Measurements from ENCODE around the gene AOPEP. TPM values are rescaled to one million over a fixed set of nuclear protein-coding genes. Genes with fewer than 3 reads are reported as not detected.

The AOPEP gene
- total RNA-seq, 2 experiments from 2014 or later: 13.5 to 17.0 TPM

DNA sequence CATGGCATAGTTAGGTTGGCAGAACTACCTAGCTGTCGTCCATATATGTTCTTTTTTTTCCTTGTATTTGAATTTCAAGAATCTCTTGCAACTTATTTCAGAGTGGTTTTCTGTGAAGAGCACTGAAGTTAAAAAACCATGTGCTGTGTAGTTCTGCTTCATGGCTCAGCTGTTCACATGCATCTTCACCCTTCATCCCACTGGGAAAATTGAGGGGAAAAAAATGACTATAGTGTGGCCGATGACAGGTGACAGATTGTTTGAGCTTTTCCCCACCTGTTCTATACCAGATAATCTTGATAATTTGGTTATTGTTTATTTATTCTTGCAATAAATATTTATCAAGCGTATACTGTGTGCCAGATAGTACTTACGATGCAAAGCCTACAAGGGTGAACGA, 77.8 kb downstream of the AOPEP start:
- no peak overlapping the region for H3K27ac Mint-ChIP-seq
- no peak overlapping the region for H3K4me3 Mint-ChIP-seq
- ChIA-PET CTCF (interaction anchor here (1.8 to 1.9 kb wide), 2 partner anchors 9 to 22 kb away, joined by 5 to 7 read pairs; no protein-coding TSS in a partner anchor), POLR2A (interaction anchor here (0.6 to 1.8 kb wide), 3 partner anchors 67 to 98 kb away, joined by 3 to 4 read pairs (median 4); no protein-coding TSS in a partner anchor)
- H3K4me1 Mint-ChIP-seq: peaks cover 32% of the 10 kb centered on the region
- H3K27me3 Mint-ChIP-seq: no peaks in the 10 kb centered on the region
- DNase-seq: no peak
- H3K36me3 Mint-ChIP-seq (ENCODE audit: low read depth): peaks cover 48% of the 10 kb centered on the region
- no peaks in the 10 kb centered on the region for H3K9me3 Mint-ChIP-seq

DNA sequence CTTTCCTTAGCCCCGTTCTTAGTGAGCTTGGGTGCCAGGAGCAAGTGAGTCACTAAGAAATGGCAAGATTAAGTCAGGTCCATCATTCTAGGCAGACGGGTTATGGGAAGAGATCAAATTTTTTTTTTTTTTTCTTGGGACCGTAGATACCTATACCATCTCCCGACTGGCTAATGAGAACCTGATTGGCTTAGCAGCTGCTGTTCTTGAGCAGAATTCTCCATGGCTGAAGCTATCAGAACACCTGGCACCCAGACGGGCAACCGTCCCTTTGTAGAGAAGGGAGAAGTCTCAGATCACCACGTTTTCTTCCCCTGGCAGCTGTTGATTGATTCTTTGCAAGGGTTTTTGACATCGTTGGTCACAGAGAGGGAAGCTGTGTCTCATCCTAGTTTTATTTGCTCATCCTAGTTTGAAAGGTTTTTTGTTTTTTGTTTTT, 78.6 kb downstream of the AOPEP start:
- ChIA-PET CTCF (interaction anchor here (0.7 to 1.9 kb wide), 4 partner anchors 8 to 55 kb away, joined by 3 to 7 read pairs (median 4); no protein-coding TSS in a partner anchor), POLR2A (interaction anchor here (0.6 to 1.3 kb wide), 3 partner anchors 56 to 97 kb away, joined by 3 to 4 read pairs (median 3); no protein-coding TSS in a partner anchor)
- DNase-seq: no peak
- Mint-ChIP-seq H3K27ac (no peak overlapping the region), H3K9me3 (no peaks in the 10 kb centered on the region), H3K27me3 (no peaks in the 10 kb centered on the region), H3K4me1 (peaks cover 32% of the 10 kb centered on the region), H3K36me3 (ENCODE audit: low read depth) (peaks cover 47% of the 10 kb centered on the region), H3K4me3 (no peak overlapping the region)

DNA sequence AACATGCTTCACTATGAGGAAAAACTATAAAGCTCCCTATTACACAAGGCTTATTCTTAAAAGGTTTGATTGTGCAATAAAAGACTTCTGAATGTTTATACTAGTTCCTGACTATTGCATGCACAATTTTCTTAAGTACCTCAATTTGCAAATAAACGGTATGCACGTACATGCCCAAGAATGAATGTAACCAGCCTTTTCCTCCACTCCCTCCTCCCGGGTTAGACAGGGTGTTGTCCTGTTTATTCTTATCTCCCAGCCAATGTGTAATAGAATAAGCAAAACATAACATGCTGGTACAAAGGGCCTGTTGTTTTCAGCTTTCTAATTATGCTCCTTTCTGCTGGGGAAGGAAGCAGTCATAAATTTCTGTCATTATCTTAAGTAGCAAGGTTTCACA, 79.1 kb downstream of the AOPEP start:
- no peaks in the 10 kb centered on the region for H3K27me3 Mint-ChIP-seq
- POLR2A ChIA-PET: interaction anchor here (1.3 kb wide), 1 partner anchor 55 kb away, joined by 3 read pairs; no protein-coding TSS in a partner anchor
- H3K4me3 Mint-ChIP-seq: no peak overlapping the region
- CTCF ChIA-PET: interaction anchor here (0.7 to 1.4 kb wide), 2 partner anchors 15 to 55 kb away, joined by 3 to 4 read pairs; no protein-coding TSS in a partner anchor
- H3K4me1 Mint-ChIP-seq: peaks cover 32% of the 10 kb centered on the region
- no peak for DNase-seq
- H3K27ac Mint-ChIP-seq: no peak overlapping the region
- peaks cover 42% of the 10 kb centered on the region for H3K36me3 Mint-ChIP-seq (ENCODE audit: low read depth)
- H3K9me3 Mint-ChIP-seq: no peaks in the 10 kb centered on the region

DNA sequence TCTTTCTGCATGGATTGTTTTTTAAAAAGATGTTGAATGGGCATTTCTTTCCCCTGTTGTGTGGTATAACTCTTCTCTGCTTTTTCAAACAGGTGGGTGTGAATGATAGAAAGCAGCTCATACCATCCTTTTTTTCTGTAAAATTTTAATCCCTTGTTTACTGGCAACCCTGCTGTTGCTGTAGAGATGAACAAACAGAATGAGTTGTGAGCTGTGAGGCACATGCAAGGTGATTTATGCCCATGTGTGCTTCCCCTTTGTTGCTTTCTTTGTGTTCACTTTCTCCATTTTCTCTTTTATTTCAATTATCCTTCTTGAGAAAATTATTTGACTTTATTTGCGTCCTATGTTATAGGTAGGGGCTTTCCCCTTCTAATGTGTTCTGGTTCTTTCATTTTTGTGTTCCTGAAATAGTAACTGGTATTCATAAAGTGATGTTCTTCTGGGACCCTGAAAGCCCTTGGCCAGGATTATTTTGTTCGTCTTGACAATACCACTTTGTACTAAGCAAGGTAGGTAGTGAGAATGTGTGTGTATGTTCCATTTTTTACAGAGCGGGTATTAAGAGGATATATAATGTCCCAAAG, 79.9 kb downstream of the AOPEP start:
- CTCF ChIA-PET: interaction anchor here (1.4 kb wide), 1 partner anchor 16 kb away, joined by 4 read pairs; no protein-coding TSS in a partner anchor
- H3K36me3 Mint-ChIP-seq (ENCODE audit: low read depth): peaks cover 34% of the 10 kb centered on the region
- no peaks in the 10 kb centered on the region for H3K9me3 Mint-ChIP-seq
- H3K4me1 Mint-ChIP-seq: peaks cover 32% of the 10 kb centered on the region
- no peaks in the 10 kb centered on the region for H3K27me3 Mint-ChIP-seq
- POLR2A ChIA-PET: no interaction called here
- H3K4me3 Mint-ChIP-seq: no peak overlapping the region
- DNase-seq: no peak
- H3K27ac Mint-ChIP-seq: no peak overlapping the region

DNA sequence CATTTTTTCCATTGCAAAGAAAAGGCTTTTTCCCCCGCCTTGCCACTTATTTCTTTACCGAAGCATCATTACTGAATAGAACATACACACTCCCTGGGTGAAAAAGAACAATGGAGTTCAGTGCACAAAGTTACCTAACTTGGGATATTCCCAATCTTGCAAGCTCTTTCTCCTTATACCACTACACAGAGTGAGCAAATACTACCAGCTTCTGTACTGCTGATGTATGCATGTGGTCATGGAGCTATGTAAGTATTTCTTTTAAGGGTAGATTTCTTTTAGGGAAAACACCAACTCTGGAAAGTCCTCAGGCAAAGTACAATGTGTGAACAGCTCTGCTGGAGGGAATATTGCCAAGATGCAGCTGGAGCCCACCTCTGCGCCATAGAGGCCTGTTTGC, 81.1 kb downstream of the AOPEP start:
- H3K9me3 Mint-ChIP-seq: no peaks in the 10 kb centered on the region
- POLR2A ChIA-PET: no interaction called here
- peaks cover 26% of the 10 kb centered on the region for H3K36me3 Mint-ChIP-seq (ENCODE audit: low read depth)
- no peaks in the 10 kb centered on the region for H3K27me3 Mint-ChIP-seq
- CTCF ChIA-PET: no interaction called here
- H3K4me1 Mint-ChIP-seq: peaks cover 24% of the 10 kb centered on the region
- no peak overlapping the region for H3K4me3 Mint-ChIP-seq
- DNase-seq: no peak
- H3K27ac Mint-ChIP-seq: no peak overlapping the region

DNA sequence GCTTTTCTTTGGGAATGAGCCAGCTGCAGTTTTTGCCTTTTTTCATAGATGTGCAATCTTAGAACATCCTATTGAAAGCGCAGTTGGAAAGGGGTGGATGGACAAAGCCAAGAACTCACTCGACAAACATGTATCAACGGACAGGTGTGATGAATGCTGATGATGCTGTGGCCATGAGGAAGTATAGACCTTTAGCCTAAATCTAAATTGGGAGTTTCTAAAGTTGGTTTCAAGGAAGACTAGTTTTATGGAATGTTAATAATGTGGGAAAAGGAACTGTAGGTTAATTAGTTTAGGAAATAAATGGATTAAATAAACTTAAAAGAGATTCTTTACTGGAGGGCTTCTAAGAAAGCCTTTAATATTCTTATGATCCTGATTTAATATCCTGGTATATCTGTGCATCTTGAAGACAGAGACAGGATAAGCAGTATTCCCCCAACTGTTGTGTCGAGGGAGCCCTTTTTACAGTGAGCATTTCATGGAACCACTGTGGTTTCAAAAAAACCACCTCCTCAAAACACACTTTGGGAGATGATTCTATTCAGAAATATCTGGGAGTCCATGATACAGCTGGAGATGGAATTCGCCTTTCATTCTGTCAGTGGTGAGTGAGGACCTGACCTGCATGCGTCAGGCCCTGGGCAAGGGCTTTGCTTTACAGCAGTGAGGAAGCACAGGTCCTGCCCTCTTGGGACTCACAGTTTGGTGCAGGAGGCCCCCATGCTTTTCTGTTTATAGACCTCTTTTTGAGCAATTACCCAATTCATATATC, 82.6 kb downstream of the AOPEP start:
- ChIA-PET POLR2A (no interaction called here), CTCF (interaction anchor here (0.5 kb wide), 1 partner anchor 117 kb away, joined by 4 read pairs; no protein-coding TSS in a partner anchor)
- Mint-ChIP-seq H3K4me3 (no peak overlapping the region), H3K27me3 (no peaks in the 10 kb centered on the region), H3K36me3 (ENCODE audit: low read depth) (peaks cover 22% of the 10 kb centered on the region), H3K27ac (no peak overlapping the region), H3K4me1 (peaks cover 10% of the 10 kb centered on the region), H3K9me3 (no peaks in the 10 kb centered on the region)
- no peak for DNase-seq

DNA sequence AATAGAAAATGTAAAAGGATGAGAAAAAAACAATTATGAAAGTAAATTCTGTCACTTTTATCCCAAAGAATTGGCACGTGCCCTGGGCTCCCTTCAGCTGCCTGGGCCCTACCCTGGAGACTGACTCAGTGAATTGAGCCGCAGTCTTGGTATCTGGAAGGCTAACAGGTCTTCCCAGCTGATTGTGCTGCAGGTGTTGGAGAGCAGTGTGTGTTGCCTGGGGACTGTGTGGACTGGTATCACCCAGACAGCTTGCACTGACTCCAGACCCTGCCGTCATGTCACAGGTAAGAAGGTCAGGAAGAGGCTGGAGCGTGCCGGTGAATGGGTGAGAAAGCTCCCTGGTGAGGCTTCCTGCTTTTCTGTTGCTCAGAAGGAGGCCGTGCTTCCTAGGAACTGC, 83.3 kb downstream of the AOPEP start:
- no peaks in the 10 kb centered on the region for H3K9me3 Mint-ChIP-seq
- POLR2A ChIA-PET: no interaction called here
- H3K36me3 Mint-ChIP-seq (ENCODE audit: low read depth): peaks cover 22% of the 10 kb centered on the region
- CTCF ChIA-PET: interaction anchor here (0.5 kb wide), 1 partner anchor 118 kb away, joined by 4 read pairs; no protein-coding TSS in a partner anchor
- H3K4me3 Mint-ChIP-seq: no peak overlapping the region
- no peak for DNase-seq
- H3K27me3 Mint-ChIP-seq: no peaks in the 10 kb centered on the region
- H3K4me1 Mint-ChIP-seq: peaks cover 8% of the 10 kb centered on the region
- no peak overlapping the region for H3K27ac Mint-ChIP-seq

DNA sequence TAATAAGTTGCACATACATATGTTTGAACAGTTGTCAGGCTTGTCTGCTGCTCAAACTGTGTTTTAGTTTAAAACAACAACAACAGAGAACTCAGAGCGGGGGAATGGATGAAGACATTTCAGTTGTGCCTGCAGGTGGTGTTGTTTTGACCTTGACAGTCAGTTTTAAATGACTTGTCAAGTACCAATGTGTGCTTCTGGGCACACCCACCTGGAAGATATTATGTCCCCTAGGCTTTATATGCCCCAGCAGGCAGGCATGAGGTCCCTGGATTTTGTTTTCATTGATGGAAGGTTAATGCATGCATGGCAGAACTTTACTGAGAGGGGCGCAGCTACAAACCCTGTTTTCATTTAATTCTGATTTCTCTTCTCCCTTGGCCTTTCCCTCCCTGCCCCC, 84.6 kb downstream of the AOPEP start:
- Mint-ChIP-seq H3K27ac (no peak overlapping the region), H3K36me3 (ENCODE audit: low read depth) (peaks cover 22% of the 10 kb centered on the region), H3K4me3 (no peak overlapping the region), H3K27me3 (no peaks in the 10 kb centered on the region), H3K4me1 (peaks cover 3% of the 10 kb centered on the region), H3K9me3 (no peaks in the 10 kb centered on the region)
- CTCF ChIA-PET: no interaction called here
- DNase-seq: no peak
- POLR2A ChIA-PET: no interaction called here

DNA sequence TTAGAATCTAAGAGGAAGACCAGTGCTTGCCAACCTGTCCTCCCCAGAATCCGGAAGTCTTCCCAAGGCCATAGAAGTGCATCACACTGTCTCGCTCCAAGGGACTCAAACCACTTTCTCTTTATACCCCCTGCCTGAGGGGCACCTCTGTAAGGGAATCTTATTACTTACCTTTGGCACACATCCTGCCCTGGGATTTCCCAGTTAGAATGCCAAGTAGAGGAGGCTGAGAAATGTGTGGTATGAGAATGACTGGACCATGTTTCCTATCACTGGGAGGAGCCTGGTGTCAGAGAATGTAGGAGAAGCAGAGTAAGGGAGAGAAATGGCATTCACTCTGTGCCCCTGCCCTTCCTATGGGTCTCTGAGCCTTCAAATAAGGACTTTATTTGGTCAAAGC, 85.8 kb downstream of the AOPEP start:
- H3K27me3 Mint-ChIP-seq: no peaks in the 10 kb centered on the region
- no peak overlapping the region for H3K4me3 Mint-ChIP-seq
- H3K9me3 Mint-ChIP-seq: no peaks in the 10 kb centered on the region
- POLR2A ChIA-PET: no interaction called here
- peaks cover 11% of the 10 kb centered on the region for H3K36me3 Mint-ChIP-seq (ENCODE audit: low read depth)
- CTCF ChIA-PET: interaction anchor here (1.1 kb wide), 1 partner anchor 8 kb away, joined by 5 read pairs; no protein-coding TSS in a partner anchor
- no peak overlapping the region for H3K27ac Mint-ChIP-seq
- H3K4me1 Mint-ChIP-seq: no peaks in the 10 kb centered on the region
- DNase-seq: no peak

DNA sequence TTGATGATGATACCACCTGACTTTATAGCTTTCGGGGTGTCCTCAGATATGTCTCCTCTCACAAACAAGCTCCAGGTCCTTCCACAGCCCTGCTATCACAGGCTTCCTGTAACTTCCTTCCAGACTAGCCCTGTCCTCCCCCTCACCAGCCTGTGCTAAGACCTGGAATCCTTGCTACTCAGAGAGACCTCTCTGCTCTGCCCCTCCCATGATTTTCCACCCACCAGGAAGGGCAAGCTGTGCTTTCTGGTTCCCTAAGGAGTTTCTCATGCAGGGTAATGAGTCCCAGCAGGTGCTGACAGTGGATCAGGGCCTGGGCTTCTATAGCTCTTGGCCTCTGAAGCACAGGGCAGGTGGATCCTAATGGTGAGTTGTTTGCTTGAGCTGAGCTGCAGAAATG, 86.9 kb downstream of the AOPEP start:
- H3K27me3 Mint-ChIP-seq: no peaks in the 10 kb centered on the region
- no peaks in the 10 kb centered on the region for H3K9me3 Mint-ChIP-seq
- no peak overlapping the region for H3K4me3 Mint-ChIP-seq
- peaks cover 6% of the 10 kb centered on the region for H3K36me3 Mint-ChIP-seq (ENCODE audit: low read depth)
- DNase-seq: no peak
- ChIA-PET CTCF (interaction anchor here (1.0 to 1.1 kb wide), 2 partner anchors 9 to 314 kb away, joined by 3 to 5 read pairs; no protein-coding TSS in a partner anchor), POLR2A (no interaction called here)
- H3K4me1 Mint-ChIP-seq: no peaks in the 10 kb centered on the region
- H3K27ac Mint-ChIP-seq: no peak overlapping the region

DNA sequence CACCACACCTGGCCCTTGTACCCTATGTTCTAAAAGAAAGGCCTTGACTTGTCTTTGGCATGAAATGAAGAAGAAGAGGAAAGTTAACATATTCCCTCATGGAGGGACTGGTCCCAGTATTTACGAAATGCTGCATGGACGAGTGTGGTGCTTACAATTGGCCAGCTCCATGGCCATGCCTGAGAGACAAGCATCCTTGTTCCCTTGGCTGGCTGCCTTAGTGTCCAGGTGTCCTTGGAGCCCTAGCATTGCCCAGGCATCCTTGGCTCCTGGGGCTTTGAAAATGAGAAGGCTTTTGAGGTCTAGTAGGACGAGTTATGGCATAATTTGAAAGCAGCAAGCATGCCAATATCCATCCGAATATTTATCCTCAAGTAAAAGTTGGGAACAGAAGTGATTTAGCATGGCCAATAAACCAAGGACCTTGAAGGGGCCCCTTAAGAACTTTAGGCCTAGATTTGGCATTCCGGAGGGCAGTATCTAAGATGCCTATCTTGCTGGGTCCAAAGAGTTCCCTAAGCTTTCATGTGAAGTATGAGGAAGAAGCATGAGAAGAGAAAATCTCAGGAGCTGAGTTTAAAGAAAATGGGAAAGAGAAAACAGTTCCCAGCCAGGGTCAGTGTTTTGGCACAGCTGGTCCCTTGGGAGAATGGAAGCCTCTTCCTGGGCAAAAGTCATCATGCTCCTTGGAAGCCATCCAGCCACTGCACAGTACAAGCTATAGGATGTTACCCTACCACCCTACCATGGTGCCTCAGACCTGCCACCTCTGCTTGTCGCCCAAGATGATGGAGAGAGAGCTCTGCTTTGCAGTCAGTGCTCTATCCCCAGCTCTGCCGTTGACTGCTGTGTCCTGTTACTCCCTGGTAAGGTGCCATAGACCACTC, 91.0 kb downstream of the AOPEP start:
- Mint-ChIP-seq H3K4me1 (peaks cover 11% of the 10 kb centered on the region), H3K4me3 (no peak overlapping the region), H3K27me3 (no peaks in the 10 kb centered on the region), H3K36me3 (ENCODE audit: low read depth) (no peaks in the 10 kb centered on the region), H3K27ac (no peak overlapping the region), H3K9me3 (no peaks in the 10 kb centered on the region)
- ChIA-PET CTCF (no interaction called here), POLR2A (no interaction called here)
- DNase-seq: no peak

DNA sequence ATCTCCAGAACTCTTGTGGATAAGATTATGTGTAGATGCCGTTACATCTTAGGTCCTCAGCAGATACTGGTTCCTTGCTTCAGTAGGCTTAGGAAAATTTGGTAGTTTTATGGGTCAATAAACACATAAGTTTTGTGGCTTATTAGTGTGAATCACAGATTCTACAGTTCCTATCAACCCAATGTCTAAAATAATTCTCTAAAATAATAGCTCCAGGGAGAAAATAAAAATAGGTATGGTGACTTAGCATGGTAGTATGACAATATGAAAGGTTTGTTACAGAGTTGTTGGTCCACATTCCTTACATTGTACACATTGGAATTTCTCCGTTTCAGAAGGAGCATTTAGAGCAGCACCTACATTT, 91.7 kb downstream of the AOPEP start:
- no peak for DNase-seq
- no peaks in the 10 kb centered on the region for H3K9me3 Mint-ChIP-seq
- peaks cover 2% of the 10 kb centered on the region for H3K36me3 Mint-ChIP-seq (ENCODE audit: low read depth)
- ChIA-PET CTCF (no interaction called here), POLR2A (no interaction called here)
- H3K27me3 Mint-ChIP-seq: no peaks in the 10 kb centered on the region
- H3K4me3 Mint-ChIP-seq: no peak overlapping the region
- H3K4me1 Mint-ChIP-seq: peaks cover 11% of the 10 kb centered on the region
- no peak overlapping the region for H3K27ac Mint-ChIP-seq

All from activated CD4-positive, alpha-beta memory T cell treated with anti-CD3 and anti-CD28 coated beads, Interleukin-2, amount 10 ng/mL, durations not matched to agents 7 days and 5 days (primary cell).